IgD-negative memory B cell (primary cell): ENCODE data around the gene LHX2. TPM values are rescaled to one million over a fixed set of nuclear protein-coding genes. Genes with fewer than 3 reads are reported as not detected.

Source experiments
- H3K27ac Mint-ChIP-seq, 3 donors: one replicate each; pipeline ENCODE4 v1.8.0; 2020 to 2022; ENCODE audit warnings: mild to moderate bottlenecking in 3 of 3, mixed read lengths in 3 of 3, moderate library complexity in 1 of 3
- H3K27me3 Mint-ChIP-seq: one replicate; pipeline ENCODE4 v1.8.0; 2021; ENCODE audit warnings: mixed read lengths
- H3K36me3 Mint-ChIP-seq: one replicate; pipeline ENCODE4 v1.8.0; 2020; ENCODE audit warnings: mild to moderate bottlenecking, mixed read lengths
- H3K4me1 Mint-ChIP-seq, 3 donors: one replicate each; pipeline ENCODE4 v1.8.0; 2020 to 2022; ENCODE audit warnings: mixed read lengths in 3 of 3, mild to moderate bottlenecking in 1 of 3
- H3K4me3 Mint-ChIP-seq, 4 donors: one replicate each; pipeline ENCODE4 v1.8.0; 2020 to 2022; ENCODE audit warnings: mild to moderate bottlenecking in 4 of 4, mixed read lengths in 4 of 4, moderate library complexity in 3 of 4
- H3K9me3 Mint-ChIP-seq, 3 donors: one replicate each; pipeline ENCODE4 v1.8.0; 2020 to 2021; ENCODE audit warnings: mixed read lengths in 3 of 3, mild to moderate bottlenecking in 1 of 3
- polyA plus RNA-seq: library from polyadenylated mRNA; unstranded; fragments of 300-500 nt; fragmentation: Illumina TruSeq; gene quantifications from one replicate; pipeline ENCODE4 v1.2.3, GENCODE V29; 2021

Gene LHX2
- polyA plus RNA-seq, 1 donor from 2014 or later: not detected

DNA sequence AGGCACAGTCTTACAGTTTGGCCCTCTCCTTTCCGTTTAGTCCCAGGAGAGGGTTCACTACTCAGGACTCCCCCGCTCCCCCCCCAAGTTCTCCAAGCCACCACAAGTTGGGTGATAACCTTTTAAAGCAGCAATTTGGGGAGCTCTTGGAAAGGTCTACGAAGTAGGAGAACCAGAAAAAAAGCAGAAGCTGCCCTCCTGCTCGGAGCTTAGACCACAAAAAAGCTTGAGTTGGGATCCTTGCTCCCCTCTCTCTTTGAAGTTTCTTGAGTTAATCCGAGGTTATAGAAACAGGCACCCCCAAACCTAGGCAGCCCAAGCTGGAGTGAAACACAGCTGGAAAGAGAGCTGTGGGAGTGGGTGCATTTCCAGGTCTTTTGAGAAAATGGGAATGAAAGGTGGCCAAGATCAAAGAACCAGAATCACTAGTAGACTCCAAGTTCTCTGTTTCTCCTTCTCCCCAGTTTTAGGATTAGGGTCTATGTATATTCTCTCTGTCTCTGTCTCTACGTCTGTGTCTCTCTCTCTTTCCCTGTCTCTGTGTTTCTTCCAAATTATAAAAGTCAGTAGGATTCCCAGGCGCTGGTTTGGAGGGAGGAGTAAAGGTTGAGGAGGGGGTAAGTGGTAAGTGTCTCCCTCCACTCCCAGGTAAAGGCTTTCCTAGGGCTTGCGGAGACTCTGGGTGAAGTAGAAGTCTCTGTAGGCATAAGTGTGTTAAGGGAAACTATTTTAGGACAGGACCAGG is 2.8 kb downstream of the LHX2 start:
- Mint-ChIP-seq H3K9me3 (peaks cover 0 to 18% (median 3%) of the 10 kb centered on the region in 3 donors), H3K36me3 (peaks cover 2% of the 10 kb centered on the region), H3K27me3 (peaks cover 51% of the 10 kb centered on the region), H3K4me1 (peaks cover 9 to 32% (median 20%) of the 10 kb centered on the region in 3 donors), H3K27ac (peak overlapping the region; percentile 77 to 97 (median 83)), H3K4me3 (peak overlapping the region in 3 of 4 donors; percentile 1 to 76 (median 70))

DNA sequence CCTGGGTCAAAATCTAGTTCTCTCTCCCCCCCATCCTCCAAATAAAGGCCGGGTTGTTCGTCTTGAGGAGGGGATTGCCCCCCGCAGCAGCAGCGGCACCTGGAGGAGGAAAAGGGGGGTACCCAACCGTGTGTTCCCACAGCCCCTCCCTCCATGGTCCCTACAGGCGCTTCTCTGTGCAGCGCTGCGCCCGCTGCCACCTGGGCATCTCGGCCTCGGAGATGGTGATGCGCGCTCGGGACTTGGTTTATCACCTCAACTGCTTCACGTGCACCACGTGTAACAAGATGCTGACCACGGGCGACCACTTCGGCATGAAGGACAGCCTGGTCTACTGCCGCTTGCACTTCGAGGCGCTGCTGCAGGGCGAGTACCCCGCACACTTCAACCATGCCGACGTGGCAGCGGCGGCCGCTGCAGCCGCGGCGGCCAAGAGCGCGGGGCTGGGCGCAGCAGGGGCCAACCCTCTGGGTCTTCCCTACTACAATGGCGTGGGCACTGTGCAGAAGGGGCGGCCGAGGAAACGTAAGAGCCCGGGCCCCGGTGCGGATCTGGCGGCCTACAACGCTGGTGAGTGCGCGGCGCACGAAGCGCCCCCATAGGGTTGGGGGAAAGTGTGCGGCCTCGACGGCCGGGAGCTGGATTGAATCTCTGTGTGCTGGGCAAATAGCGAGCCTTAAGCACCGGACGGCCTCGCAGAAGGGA is 3.5 kb downstream of the LHX2 start:
- Mint-ChIP-seq H3K36me3 (peaks cover 2% of the 10 kb centered on the region), H3K9me3 (peaks cover 0 to 16% (median 0%) of the 10 kb centered on the region in 3 donors), H3K27me3 (peaks cover 49% of the 10 kb centered on the region), H3K4me3 (peak overlapping the region in 2 of 4 donors; percentile 45 to 89), H3K4me1 (peaks cover 11 to 27% (median 15%) of the 10 kb centered on the region in 3 donors), H3K27ac (peak overlapping the region; percentile 86 to 97 (median 88))

DNA sequence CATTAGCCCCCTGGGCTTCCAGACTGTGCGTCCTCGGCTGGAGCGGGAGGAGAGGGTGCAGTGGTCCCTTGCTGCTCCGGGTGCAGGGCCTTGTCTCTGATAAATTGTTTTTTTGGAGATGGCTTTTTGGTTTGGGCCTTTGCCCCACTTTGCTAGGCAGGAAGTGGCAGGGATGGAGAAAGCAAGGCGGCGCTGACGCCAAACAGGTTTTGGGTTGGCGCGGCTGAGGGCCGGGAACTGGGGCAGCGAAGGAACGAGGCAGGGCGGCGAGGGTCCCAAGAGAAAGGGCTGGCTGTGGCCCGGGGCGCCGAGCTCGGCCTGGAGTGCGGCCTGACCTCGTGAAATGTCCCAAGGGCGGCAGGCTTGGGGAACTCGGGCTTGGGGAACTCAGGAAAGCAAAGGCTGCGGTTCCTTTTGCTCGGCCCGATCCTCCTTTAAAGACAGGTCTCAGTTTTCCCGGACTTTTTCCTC is 4.1 kb downstream of the LHX2 start:
- H3K9me3 Mint-ChIP-seq: peaks cover 0 to 11% (median 0%) of the 10 kb centered on the region in 3 donors
- peaks cover 49% of the 10 kb centered on the region for H3K27me3 Mint-ChIP-seq
- H3K4me1 Mint-ChIP-seq: peaks cover 14 to 23% (median 15%) of the 10 kb centered on the region in 3 donors
- peak overlapping the region; percentile 86 to 97 (median 88) for H3K27ac Mint-ChIP-seq
- peaks cover 2% of the 10 kb centered on the region for H3K36me3 Mint-ChIP-seq
- peak overlapping the region in 2 of 4 donors; percentile 45 to 89 for H3K4me3 Mint-ChIP-seq

GRCh38 chr9:124016175-124017050 is 4.8 kb downstream of the LHX2 start:
- peaks cover 55% of the 10 kb centered on the region for H3K27me3 Mint-ChIP-seq
- H3K36me3 Mint-ChIP-seq: peaks cover 2% of the 10 kb centered on the region
- H3K4me1 Mint-ChIP-seq: peaks cover 16 to 30% (median 21%) of the 10 kb centered on the region in 3 donors
- H3K9me3 Mint-ChIP-seq: peaks cover 0 to 13% (median 0%) of the 10 kb centered on the region in 3 donors
- peak overlapping the region; percentile 91 to 97 (median 97) for H3K27ac Mint-ChIP-seq
- H3K4me3 Mint-ChIP-seq: peak overlapping the region; percentile 46 to 87 (median 86)

GRCh38 chr9:124017051-124017928 is 5.7 kb downstream of the LHX2 start:
- Mint-ChIP-seq H3K9me3 (peaks cover 0 to 18% (median 0%) of the 10 kb centered on the region in 3 donors), H3K27ac (peak overlapping the region; percentile 91 to 97 (median 97)), H3K27me3 (peaks cover 64% of the 10 kb centered on the region), H3K4me3 (peak overlapping the region in 3 of 4 donors; percentile 63 to 86 (median 86)), H3K4me1 (peaks cover 18 to 33% (median 26%) of the 10 kb centered on the region in 3 donors), H3K36me3 (peaks cover 2% of the 10 kb centered on the region)

DNA sequence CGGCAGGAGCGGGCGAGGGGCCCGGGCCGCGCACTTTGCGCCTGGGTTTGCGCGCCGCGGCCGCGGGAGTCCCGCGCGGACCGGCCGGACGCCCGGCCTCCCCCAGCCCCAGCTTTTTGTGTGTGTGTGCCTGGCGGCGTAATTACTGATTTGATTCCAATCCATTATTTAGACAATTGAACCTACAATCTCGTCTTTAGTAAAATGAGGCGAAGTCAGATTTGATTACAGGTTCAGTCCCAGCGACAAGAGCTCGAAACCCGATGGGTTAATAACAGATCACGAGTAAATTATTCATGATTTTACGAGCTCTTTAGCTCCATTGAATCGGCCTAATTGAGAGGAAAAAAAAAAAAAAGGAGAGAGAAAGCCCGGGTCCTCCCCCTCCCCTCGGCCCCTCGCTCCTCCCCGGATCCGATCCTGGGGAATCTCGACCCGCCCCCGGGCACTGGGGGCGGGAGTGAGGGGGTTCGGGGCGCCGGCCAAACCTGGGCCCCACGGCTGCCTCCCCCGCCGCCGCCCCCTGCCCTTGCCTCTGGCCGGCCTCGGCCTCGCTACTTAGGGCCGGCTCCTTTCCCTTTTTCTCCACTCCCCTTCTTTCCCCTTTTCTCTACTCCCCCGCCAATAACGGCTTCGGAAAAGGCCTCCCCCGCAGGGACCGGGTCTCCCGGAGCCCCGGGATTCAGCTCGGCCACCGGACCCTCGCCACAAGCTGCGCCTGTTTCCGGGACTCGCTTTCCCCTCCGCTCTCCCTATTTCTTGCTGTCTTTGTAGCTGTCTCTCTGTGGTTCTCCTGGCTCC is 6.6 kb downstream of the LHX2 start:
- H3K27me3 Mint-ChIP-seq: peaks cover 69% of the 10 kb centered on the region
- peaks cover 0 to 20% (median 0%) of the 10 kb centered on the region in 3 donors for H3K9me3 Mint-ChIP-seq
- H3K4me3 Mint-ChIP-seq: peak overlapping the region; percentile 27 to 82 (median 50)
- H3K27ac Mint-ChIP-seq: peak overlapping the region in 2 of 3 donors; percentile 80 to 88
- H3K36me3 Mint-ChIP-seq: peaks cover 2% of the 10 kb centered on the region
- peaks cover 19 to 33% (median 30%) of the 10 kb centered on the region in 3 donors for H3K4me1 Mint-ChIP-seq

- peak overlapping the region; percentile 27 to 82 (median 52) for H3K4me3 Mint-ChIP-seq
- peaks cover 16 to 28% (median 28%) of the 10 kb centered on the region in 3 donors for H3K4me1 Mint-ChIP-seq
- H3K27ac Mint-ChIP-seq: peak overlapping the region; percentile 80 to 88 (median 80)
- peaks cover 0 to 20% (median 0%) of the 10 kb centered on the region in 3 donors for H3K9me3 Mint-ChIP-seq
- H3K36me3 Mint-ChIP-seq: peaks cover 2% of the 10 kb centered on the region
- peaks cover 69% of the 10 kb centered on the region for H3K27me3 Mint-ChIP-seq
These were observed 7.4 kb downstream of the LHX2 start for GRCh38 chr9:124018730-124019697.

- peaks cover 69% of the 10 kb centered on the region for H3K27me3 Mint-ChIP-seq
- peaks cover 16 to 28% (median 22%) of the 10 kb centered on the region in 3 donors for H3K4me1 Mint-ChIP-seq
- peak overlapping the region; percentile 74 to 97 (median 83) for H3K27ac Mint-ChIP-seq
- peak overlapping the region in 2 of 4 donors; percentile 10 to 67 for H3K4me3 Mint-ChIP-seq
- H3K9me3 Mint-ChIP-seq: peaks cover 0 to 16% (median 0%) of the 10 kb centered on the region in 3 donors
- peaks cover 2% of the 10 kb centered on the region for H3K36me3 Mint-ChIP-seq
These were observed 8.4 kb downstream of the LHX2 start for GRCh38 chr9:124019771-124020519.

GRCh38 chr9:124020520-124021384 is 9.2 kb downstream of the LHX2 start:
- H3K9me3 Mint-ChIP-seq: peaks cover 0 to 16% (median 0%) of the 10 kb centered on the region in 3 donors
- H3K27me3 Mint-ChIP-seq: peaks cover 69% of the 10 kb centered on the region
- H3K4me3 Mint-ChIP-seq: peak overlapping the region in 3 of 4 donors; percentile 10 to 89 (median 67)
- peaks cover 2% of the 10 kb centered on the region for H3K36me3 Mint-ChIP-seq
- peak overlapping the region; percentile 83 to 97 (median 83) for H3K27ac Mint-ChIP-seq
- H3K4me1 Mint-ChIP-seq: peaks cover 16 to 28% (median 22%) of the 10 kb centered on the region in 3 donors

- Mint-ChIP-seq H3K27me3 (peaks cover 68% of the 10 kb centered on the region), H3K4me3 (peak overlapping the region in 3 of 4 donors; percentile 8 to 71 (median 10)), H3K27ac (peak overlapping the region; percentile 81 to 97 (median 83)), H3K4me1 (peaks cover 14 to 27% (median 20%) of the 10 kb centered on the region in 3 donors), H3K9me3 (peaks cover 0 to 14% (median 0%) of the 10 kb centered on the region in 3 donors), H3K36me3 (peaks cover 4% of the 10 kb centered on the region)
These were observed 9.8 kb downstream of the LHX2 start for GRCh38 chr9:124021385-124021769.
